ENCODE data around the gene KCNS1.
A peak's percentile ranks its signal among the peaks of the same experiment; 100 is the strongest.
"Not testable (repeated sequence)": the region's sequence is repeated elsewhere in the genome, so short reads cannot be mapped to it uniquely, and the experiment has no call there.

The KCNS1 gene

GRCh38 chr20:45100563-45101245 lies at the start of gene KCNS1:
Gene KCNS1, minus strand, starts transcription at chr20:45101127. Its CDS starts 1,891 bp downstream, at chr20:45099236.
- peak; percentile 25 for DNase-seq (ENCODE audit: low spot score)

- DNase-seq (ENCODE audit: low spot score) = no peak
Measured at GRCh38 chr20:45149062-45149461, 48.1 kb upstream of the KCNS1 start.

- DNase-seq (ENCODE audit: low spot score) = no peak
Measured at GRCh38 chr20:45140836-45141235, 39.9 kb upstream of the KCNS1 start.

GRCh38 chr20:45139733-45140375 lies 38.9 kb upstream of the KCNS1 start:
- DNase-seq (ENCODE audit: low spot score) = not testable (repeated sequence)

GRCh38 chr20:45138561-45139300 lies 37.8 kb upstream of the KCNS1 start:
- peak; percentile 50 for DNase-seq (ENCODE audit: low spot score)

- no peak for DNase-seq (ENCODE audit: low spot score)
Measured at GRCh38 chr20:45136911-45137310, 36.0 kb upstream of the KCNS1 start.

- no peak for DNase-seq (ENCODE audit: low spot score)
Measured at GRCh38 chr20:45128099-45128498, 27.2 kb upstream of the KCNS1 start.

- no peak for DNase-seq (ENCODE audit: low spot score)
Measured at GRCh38 chr20:45124365-45124764, 23.4 kb upstream of the KCNS1 start, which contains the start of gene WFDC12. Gene WFDC12, minus strand, starts transcription at chr20:45124465. Its CDS starts 18 bp downstream, at chr20:45124447.

- no peak for DNase-seq (ENCODE audit: low spot score)
Measured at GRCh38 chr20:45121388-45121787, 20.5 kb upstream of the KCNS1 start.

- DNase-seq (ENCODE audit: low spot score) = no peak
Measured at GRCh38 chr20:45119556-45120266, 18.8 kb upstream of the KCNS1 start.

GRCh38 chr20:45118028-45118427 lies 17.1 kb upstream of the KCNS1 start:
- no peak for DNase-seq (ENCODE audit: low spot score)

- no peak for DNase-seq (ENCODE audit: low spot score)
Measured at GRCh38 chr20:45117581-45117980, 16.7 kb upstream of the KCNS1 start.

GRCh38 chr20:45115829-45116228 lies 14.9 kb upstream of the KCNS1 start:
- DNase-seq (ENCODE audit: low spot score) = no peak

- no peak for DNase-seq (ENCODE audit: low spot score)
Measured at GRCh38 chr20:45115386-45115774, 14.5 kb upstream of the KCNS1 start.

GRCh38 chr20:45114465-45115385 lies 13.8 kb upstream of the KCNS1 start, which contains the start of gene WFDC5:
Gene WFDC5, minus strand, starts transcription at chr20:45115174. Its CDS starts 91 bp downstream, at chr20:45115083.
- no peak for DNase-seq (ENCODE audit: low spot score)

- DNase-seq (ENCODE audit: low spot score) = no peak
Measured at GRCh38 chr20:45113865-45114264, 12.9 kb upstream of the KCNS1 start.

GRCh38 chr20:45112754-45113153 lies 11.8 kb upstream of the KCNS1 start:
- DNase-seq (ENCODE audit: low spot score) = no peak

- DNase-seq (ENCODE audit: low spot score) = peak; percentile 41
Measured at GRCh38 chr20:45111799-45112471, 11.0 kb upstream of the KCNS1 start.

GRCh38 chr20:45111285-45111684 lies 10.4 kb upstream of the KCNS1 start:
- DNase-seq (ENCODE audit: low spot score) = no peak

- DNase-seq (ENCODE audit: low spot score) = no peak
Measured at GRCh38 chr20:45110301-45110700, 9.4 kb upstream of the KCNS1 start.

Data from germinal center (tissue), 1 donor.